ENCODE results near the gene GUCD1. TPM values are rescaled to one million over a fixed set of nuclear protein-coding genes. Genes with fewer than 3 reads are reported as not detected.

GUCD1 gene
- total RNA-seq, 3 donors from 2014 or later (not counting 1 experiment from before 2014, with no cell fraction given): 76.9 to 102 (median 94.9) TPM

DNA sequence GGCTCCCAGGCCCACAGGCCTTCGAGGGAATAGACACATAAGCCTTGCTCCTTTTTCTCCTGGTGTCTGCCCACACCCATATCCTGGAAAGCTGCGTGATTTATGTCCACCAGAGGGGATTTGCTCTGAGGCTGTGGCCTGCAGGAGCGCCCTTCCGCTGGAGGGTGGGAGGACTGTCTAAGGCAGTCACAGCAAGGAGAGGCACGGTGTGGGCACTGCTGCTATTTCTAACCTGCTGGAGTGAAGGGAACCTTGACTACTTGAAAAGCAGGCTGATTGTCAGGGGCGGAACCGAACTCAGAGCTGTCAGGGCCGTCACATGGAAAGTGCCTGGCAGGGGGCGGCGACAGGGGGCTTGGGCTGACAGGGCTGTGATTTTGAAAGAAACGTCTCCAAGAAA lies 56.1 kb downstream of the GUCD1 start:
- H3K4me1 Mint-ChIP-seq: peaks cover 18% of the 10 kb centered on the region in 2 donors

DNA sequence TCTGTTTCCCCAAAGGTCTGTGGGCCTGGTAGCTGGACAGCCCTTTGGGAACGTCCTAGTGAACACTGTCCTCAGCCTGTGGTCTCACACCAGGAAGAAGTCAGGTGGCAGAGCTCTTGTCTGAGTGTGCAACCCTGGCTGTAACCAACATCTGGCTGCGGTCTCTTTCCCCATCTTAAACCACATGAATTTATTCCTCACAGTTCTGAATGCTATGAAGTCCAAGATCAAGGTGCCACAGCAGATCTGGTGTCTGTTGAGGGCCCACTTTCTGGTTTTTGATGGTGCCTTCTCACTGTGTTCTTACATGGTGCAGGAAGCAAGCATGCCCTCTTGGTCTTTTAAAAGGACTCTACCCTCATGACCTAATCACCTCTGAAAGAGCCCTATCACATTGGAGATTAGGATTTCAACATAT lies 57.1 kb downstream of the GUCD1 start:
- Mint-ChIP-seq H3K9me3 (no peaks in the 10 kb centered on the region), H3K4me3 (no peak overlapping the region), H3K27me3 (ENCODE audit: low read depth in 2 of 2) (peaks cover 10 to 20% of the 10 kb centered on the region in 2 donors), H3K27ac (no peak overlapping the region), H3K4me1 (peaks cover 9 to 11% of the 10 kb centered on the region in 2 donors), H3K36me3 (no peaks in the 10 kb centered on the region)
- DNase-seq: no peak
- Histone ChIP-seq H3K9me3 (ENCODE audit: control insufficient read depth, insufficient read depth, low read length) (no peaks in the 10 kb centered on the region), H3K4me1 (ENCODE audit: control insufficient read depth, insufficient read depth, low read length) (peaks cover 11% of the 10 kb centered on the region), H3K4me3 (ENCODE audit: low read length) (no peak overlapping the region), H3K36me3 (ENCODE audit: control insufficient read depth, insufficient read depth, low read length) (no peaks in the 10 kb centered on the region), H3K27me3 (ENCODE audit: control insufficient read depth, insufficient read depth, low read length) (peaks cover 8% of the 10 kb centered on the region), H3K27ac (ENCODE audit: low read length) (no peak overlapping the region)
- TF ChIP-seq, protein P1, sequence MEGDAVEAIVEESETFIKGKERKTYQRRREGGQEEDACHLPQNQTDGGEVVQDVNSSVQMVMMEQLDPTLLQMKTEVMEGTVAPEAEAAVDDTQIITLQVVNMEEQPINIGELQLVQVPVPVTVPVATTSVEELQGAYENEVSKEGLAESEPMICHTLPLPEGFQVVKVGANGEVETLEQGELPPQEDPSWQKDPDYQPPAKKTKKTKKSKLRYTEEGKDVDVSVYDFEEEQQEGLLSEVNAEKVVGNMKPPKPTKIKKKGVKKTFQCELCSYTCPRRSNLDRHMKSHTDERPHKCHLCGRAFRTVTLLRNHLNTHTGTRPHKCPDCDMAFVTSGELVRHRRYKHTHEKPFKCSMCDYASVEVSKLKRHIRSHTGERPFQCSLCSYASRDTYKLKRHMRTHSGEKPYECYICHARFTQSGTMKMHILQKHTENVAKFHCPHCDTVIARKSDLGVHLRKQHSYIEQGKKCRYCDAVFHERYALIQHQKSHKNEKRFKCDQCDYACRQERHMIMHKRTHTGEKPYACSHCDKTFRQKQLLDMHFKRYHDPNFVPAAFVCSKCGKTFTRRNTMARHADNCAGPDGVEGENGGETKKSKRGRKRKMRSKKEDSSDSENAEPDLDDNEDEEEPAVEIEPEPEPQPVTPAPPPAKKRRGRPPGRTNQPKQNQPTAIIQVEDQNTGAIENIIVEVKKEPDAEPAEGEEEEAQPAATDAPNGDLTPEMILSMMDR (IDR thresholded peaks at IDR 0.05): no peak
- WGBS (ENCODE audit: insufficient coverage): 13% methylated on average over 2 of the region's 2 CpGs
- intact Hi-C loops (cut with micrococcal nuclease): no loop called here
- ATAC-seq: peak in 1 of 3 donors; percentile 35

More for the DNA sequence above, 56.1 kb downstream of the GUCD1 start:
- no peaks in the 10 kb centered on the region for H3K9me3 Mint-ChIP-seq
- intact Hi-C loops (cut with micrococcal nuclease): no loop called here
- peaks cover 8% of the 10 kb centered on the region for H3K27me3 ChIP-seq (ENCODE audit: control insufficient read depth, insufficient read depth, low read length)
- ATAC-seq (no peak), DNase-seq (no peak)
- H3K4me3 ChIP-seq (ENCODE audit: low read length): no peak overlapping the region
- TF ChIP-seq, protein P1 (IDR thresholded peaks at IDR 0.05): no peak
- WGBS (ENCODE audit: insufficient coverage): 91% methylated on average over 11 of the region's 11 CpGs
- no peaks in the 10 kb centered on the region for H3K36me3 Mint-ChIP-seq
- H3K27ac Mint-ChIP-seq: no peak overlapping the region
- H3K36me3 ChIP-seq (ENCODE audit: control insufficient read depth, insufficient read depth, low read length): no peaks in the 10 kb centered on the region
- peaks cover 17% of the 10 kb centered on the region for H3K4me1 ChIP-seq (ENCODE audit: control insufficient read depth, insufficient read depth, low read length)
- H3K4me3 Mint-ChIP-seq: no peak overlapping the region
- peaks cover 10 to 20% of the 10 kb centered on the region in 2 donors for H3K27me3 Mint-ChIP-seq (ENCODE audit: low read depth in 2 of 2)
- no peaks in the 10 kb centered on the region for H3K9me3 ChIP-seq (ENCODE audit: control insufficient read depth, insufficient read depth, low read length)
- H3K27ac ChIP-seq (ENCODE audit: low read length): no peak overlapping the region

DNA sequence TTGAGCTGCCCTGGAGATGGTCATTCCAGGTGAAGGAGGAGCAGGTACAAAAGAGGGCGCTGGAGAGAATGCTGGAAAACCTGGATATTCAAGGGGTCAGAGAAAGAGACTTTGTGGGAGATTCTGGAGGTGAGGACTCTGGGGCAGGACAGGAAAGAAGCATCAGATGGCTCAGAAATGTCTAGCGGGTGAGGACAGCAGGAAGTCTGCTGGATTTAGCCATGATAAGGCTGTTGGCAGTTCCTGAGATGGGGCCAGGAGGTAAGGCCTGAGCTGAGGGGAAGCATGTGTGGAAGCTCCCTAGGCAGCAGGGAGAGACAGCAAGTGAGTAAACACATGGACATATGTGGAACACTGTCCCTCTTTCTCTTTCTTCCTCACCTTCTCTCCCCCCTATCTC lies 58.3 kb downstream of the GUCD1 start:
- no peaks in the 10 kb centered on the region for H3K9me3 ChIP-seq (ENCODE audit: control insufficient read depth, insufficient read depth, low read length)
- TF ChIP-seq, protein P1 (IDR thresholded peaks at IDR 0.05): no peak
- intact Hi-C loops (cut with micrococcal nuclease): no loop called here
- H3K36me3 Mint-ChIP-seq: no peaks in the 10 kb centered on the region
- peaks cover 11% of the 10 kb centered on the region for H3K4me1 ChIP-seq (ENCODE audit: control insufficient read depth, insufficient read depth, low read length)
- ATAC-seq (no peak), DNase-seq (no peak)
- H3K4me3 Mint-ChIP-seq: no peak overlapping the region
- peaks cover 8% of the 10 kb centered on the region for H3K27me3 ChIP-seq (ENCODE audit: control insufficient read depth, insufficient read depth, low read length)
- H3K9me3 Mint-ChIP-seq: no peaks in the 10 kb centered on the region
- no peak overlapping the region for H3K4me3 ChIP-seq (ENCODE audit: low read length)
- H3K27me3 Mint-ChIP-seq (ENCODE audit: low read depth in 2 of 2): peaks cover 10 to 27% of the 10 kb centered on the region in 2 donors
- H3K4me1 Mint-ChIP-seq: peaks cover 9 to 11% of the 10 kb centered on the region in 2 donors
- H3K27ac Mint-ChIP-seq: no peak overlapping the region
- H3K27ac ChIP-seq (ENCODE audit: low read length): no peak overlapping the region
- WGBS (ENCODE audit: insufficient coverage): 97% methylated on average over 2 of the region's 2 CpGs
- no peaks in the 10 kb centered on the region for H3K36me3 ChIP-seq (ENCODE audit: control insufficient read depth, insufficient read depth, low read length)

DNA sequence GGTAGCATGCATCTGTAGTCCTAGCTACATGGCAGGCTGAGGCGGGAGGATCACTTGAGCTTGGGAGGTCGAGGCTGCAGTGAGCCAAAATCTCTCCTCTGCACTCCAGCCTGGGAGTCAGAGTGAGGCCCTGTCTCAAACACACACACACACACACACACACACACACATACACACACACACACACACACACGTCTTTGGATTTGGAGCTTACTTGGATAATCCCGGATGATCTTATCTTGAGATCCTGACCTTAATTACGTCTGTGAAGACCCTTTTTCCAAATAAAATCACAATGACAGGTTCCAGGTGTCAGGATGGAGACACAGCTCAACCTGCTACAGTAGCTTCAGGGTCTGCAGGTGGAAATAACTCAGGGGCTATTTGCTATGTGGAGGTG lies 58.7 kb downstream of the GUCD1 start:
- Histone ChIP-seq H3K36me3 (ENCODE audit: control insufficient read depth, insufficient read depth, low read length) (no peaks in the 10 kb centered on the region), H3K27ac (ENCODE audit: low read length) (no peak overlapping the region), H3K4me1 (ENCODE audit: control insufficient read depth, insufficient read depth, low read length) (peaks cover 11% of the 10 kb centered on the region), H3K27me3 (ENCODE audit: control insufficient read depth, insufficient read depth, low read length) (peaks cover 8% of the 10 kb centered on the region), H3K4me3 (ENCODE audit: low read length) (no peak overlapping the region), H3K9me3 (ENCODE audit: control insufficient read depth, insufficient read depth, low read length) (no peaks in the 10 kb centered on the region)
- intact Hi-C loops (cut with micrococcal nuclease): no loop called here
- Mint-ChIP-seq H3K4me1 (peaks cover 9 to 11% of the 10 kb centered on the region in 2 donors), H3K27ac (no peak overlapping the region), H3K9me3 (no peaks in the 10 kb centered on the region), H3K4me3 (no peak overlapping the region), H3K36me3 (no peaks in the 10 kb centered on the region), H3K27me3 (ENCODE audit: low read depth in 2 of 2) (peaks cover 10 to 28% of the 10 kb centered on the region in 2 donors)
- 81% methylated on average over 5 of the region's 5 CpGs for WGBS (ENCODE audit: insufficient coverage)
- ATAC-seq (no peak), DNase-seq (no peak)
- TF ChIP-seq, protein P1 (IDR thresholded peaks at IDR 0.05): no peak

Measured in natural killer cell (primary cell).